A673 (cell line): ENCODE results near the gene HOOK2.

Experiments
- CTCF ChIP-seq: fragments of 300-800, 200-600 bp; sonication (generic); conservative IDR thresholded peaks from 2 replicates; pipeline ENCODE4 v1.5.1; 2017; ENCODE audit warnings: low read depth, mild to moderate bottlenecking, antibody characterized with exemption, low read length, moderate library complexity, mixed read lengths
- EZH2 ChIP-seq: fragments of 200-600 bp; sonication (generic); IDR thresholded peaks from 2 replicates; pipeline ENCODE4 v1.6.1; 2017; ENCODE audit warnings: borderline replicate concordance, low read depth, mild to moderate bottlenecking, mixed read lengths, antibody characterized with exemption, low read length; ENCODE audit not compliant: poor library complexity, severe bottlenecking

- TF ChIP-seq CTCF: no peak
- TF ChIP-seq EZH2: no peak
These were observed 3.5 kb upstream of the HOOK2 start for GRCh38 chr19:12778905-12779161.
